Glomerular endothelial cell (primary cell): ENCODE data around the gene C9orf85. TPM values are rescaled to one million over a fixed set of nuclear protein-coding genes. Genes with fewer than 3 reads are reported as not detected.
"Not testable (repeated sequence)": the region's sequence is repeated elsewhere in the genome, so short reads cannot be mapped to it uniquely, and the experiment has no call there.

Experiments used
- DNase-seq: peaks from one replicate; pipeline ENCODE4 v3.0.0-alpha.2; 2011; ENCODE audit warnings: low read depth, low spot score; ENCODE audit errors: extremely low read depth
- total RNA-seq: library from RNA; depleted of rRNA; stranded (reverse); fragments of >200 nt; gene quantifications from 2 replicates; pipeline ENCODE4 v1.2.3, GENCODE V29; 2015

C9orf85 gene
- total RNA-seq, 1 donor from 2014 or later: 10.0 TPM

GRCh38 chr9:71937070-71937625, 25.7 kb downstream of the C9orf85 start:
- DNase-seq: no peak

GRCh38 chr9:71937898-71938297, 26.5 kb downstream of the C9orf85 start:
- DNase-seq: no peak

- no peak for DNase-seq
Measured at GRCh38 chr9:71941060-71941568, 29.7 kb downstream of the C9orf85 start.

GRCh38 chr9:71941998-71942567, 30.6 kb downstream of the C9orf85 start:
- no peak for DNase-seq

GRCh38 chr9:71944754-71945375, 33.4 kb downstream of the C9orf85 start:
- no peak for DNase-seq

GRCh38 chr9:71954652-71955051, 43.2 kb downstream of the C9orf85 start:
- DNase-seq: not testable (repeated sequence)

GRCh38 chr9:71955300-71955915, 44.0 kb downstream of the C9orf85 start:
- no peak for DNase-seq

- DNase-seq: no peak
Measured at GRCh38 chr9:71962328-71962727, 50.9 kb downstream of the C9orf85 start.

- DNase-seq: not testable (repeated sequence)
Measured at GRCh38 chr9:71963471-71963996, 52.1 kb downstream of the C9orf85 start.

- no peak for DNase-seq
Measured at GRCh38 chr9:71965403-71965802, 54.0 kb downstream of the C9orf85 start.

GRCh38 chr9:71966601-71967000, 55.2 kb downstream of the C9orf85 start:
- no peak for DNase-seq

- DNase-seq: no peak
Measured at GRCh38 chr9:71968541-71969090, 57.2 kb downstream of the C9orf85 start.

- no peak for DNase-seq
Measured at GRCh38 chr9:71975833-71976232, 64.4 kb downstream of the C9orf85 start.

GRCh38 chr9:71977003-71977402, 65.6 kb downstream of the C9orf85 start:
- no peak for DNase-seq

- DNase-seq: no peak
Measured at GRCh38 chr9:71980266-71981190, 69.1 kb downstream of the C9orf85 start.

GRCh38 chr9:71981944-71982343, 70.5 kb downstream of the C9orf85 start:
- DNase-seq: no peak

- no peak for DNase-seq
Measured at GRCh38 chr9:71984403-71984802, 73.0 kb downstream of the C9orf85 start.

- no peak for DNase-seq
Measured at GRCh38 chr9:71984831-71985281, 73.4 kb downstream of the C9orf85 start.

GRCh38 chr9:71985297-71985911, 74.0 kb downstream of the C9orf85 start:
- DNase-seq: no peak

GRCh38 chr9:71986900-71987299, 75.5 kb downstream of the C9orf85 start:
- no peak for DNase-seq
